Keratinocyte (primary cell): ENCODE measurements around the gene SLC22A14.

Experiments used
- CTCF ChIP-seq, 3 experiments: IDR thresholded peaks in 1 of 3; conservative IDR thresholded peaks in 1 of 3; optimal IDR thresholded peaks in 1 of 3; 2 replicates in 2 of 3; 3 replicates in 1 of 3; pipeline versions ENCODE3 to v1.5.1; 2011; ENCODE audit warnings: low read length in 3 of 3, mild to moderate bottlenecking in 3 of 3, moderate library complexity in 2 of 3, control low read depth in 1 of 3, inconsistent platforms in 1 of 3; ENCODE audit not compliant: insufficient read depth in 2 of 3; ENCODE audit errors: extremely low read depth in 1 of 3
- EZH2 ChIP-seq: IDR thresholded peaks from one replicate; pipeline ENCODE4 v1.6.1; 2012; ENCODE audit warnings: inconsistent platforms, mild to moderate bottlenecking, low read length, moderate library complexity

- TF ChIP-seq CTCF (optimal IDR thresholded peaks at IDR 0.05 in 1 of 3, IDR thresholded peaks at IDR 0.05 in 1 of 3, conservative IDR thresholded peaks at IDR 0.05 in 1 of 3; ENCODE audit: extremely low read depth in 1 of 3, insufficient read depth in 2 of 3, low read length in 3 of 3) (no peak), EZH2 (no peak)
These were observed 66.8 kb downstream of the SLC22A14 start for GRCh38 chr3:38348903-38349302.
